Measurements from ENCODE around the gene FRMPD2.

Gene FRMPD2

DNA sequence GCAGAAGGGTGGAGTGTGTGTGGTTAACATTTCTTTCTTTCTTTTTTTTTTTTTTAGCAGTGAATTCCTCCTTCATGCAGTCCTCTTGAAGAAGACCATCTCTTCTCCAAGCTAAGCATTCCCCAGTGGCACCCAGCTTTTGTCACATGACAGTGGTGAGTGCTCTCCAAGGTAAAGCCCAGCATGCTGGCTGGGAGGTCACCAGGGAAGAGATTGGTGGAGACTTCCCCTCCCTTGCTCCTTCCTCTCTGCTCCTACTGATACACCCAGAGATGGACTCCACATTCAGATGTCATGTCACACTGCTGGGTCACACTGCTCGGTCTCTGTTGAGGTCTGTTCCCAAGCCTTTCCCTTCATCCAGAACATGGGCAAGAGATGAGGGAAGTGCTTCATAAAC, 55.3 kb downstream of the FRMPD2 start:
- Histone ChIP-seq H3K4me1 (no peaks in the 10 kb centered on the region), H3K27me3 (no peaks in the 10 kb centered on the region), H3K4me3 (ENCODE audit: low read depth, low read length) (no peak overlapping the region), H3K36me3 (no peaks in the 10 kb centered on the region), H3K9me3 (no peaks in the 10 kb centered on the region)
- TF ChIP-seq, protein P1, sequence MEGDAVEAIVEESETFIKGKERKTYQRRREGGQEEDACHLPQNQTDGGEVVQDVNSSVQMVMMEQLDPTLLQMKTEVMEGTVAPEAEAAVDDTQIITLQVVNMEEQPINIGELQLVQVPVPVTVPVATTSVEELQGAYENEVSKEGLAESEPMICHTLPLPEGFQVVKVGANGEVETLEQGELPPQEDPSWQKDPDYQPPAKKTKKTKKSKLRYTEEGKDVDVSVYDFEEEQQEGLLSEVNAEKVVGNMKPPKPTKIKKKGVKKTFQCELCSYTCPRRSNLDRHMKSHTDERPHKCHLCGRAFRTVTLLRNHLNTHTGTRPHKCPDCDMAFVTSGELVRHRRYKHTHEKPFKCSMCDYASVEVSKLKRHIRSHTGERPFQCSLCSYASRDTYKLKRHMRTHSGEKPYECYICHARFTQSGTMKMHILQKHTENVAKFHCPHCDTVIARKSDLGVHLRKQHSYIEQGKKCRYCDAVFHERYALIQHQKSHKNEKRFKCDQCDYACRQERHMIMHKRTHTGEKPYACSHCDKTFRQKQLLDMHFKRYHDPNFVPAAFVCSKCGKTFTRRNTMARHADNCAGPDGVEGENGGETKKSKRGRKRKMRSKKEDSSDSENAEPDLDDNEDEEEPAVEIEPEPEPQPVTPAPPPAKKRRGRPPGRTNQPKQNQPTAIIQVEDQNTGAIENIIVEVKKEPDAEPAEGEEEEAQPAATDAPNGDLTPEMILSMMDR (IDR thresholded peaks at IDR 0.05; ENCODE audit: low read depth, low read length): no peak
- DNase-seq: no peak

DNA sequence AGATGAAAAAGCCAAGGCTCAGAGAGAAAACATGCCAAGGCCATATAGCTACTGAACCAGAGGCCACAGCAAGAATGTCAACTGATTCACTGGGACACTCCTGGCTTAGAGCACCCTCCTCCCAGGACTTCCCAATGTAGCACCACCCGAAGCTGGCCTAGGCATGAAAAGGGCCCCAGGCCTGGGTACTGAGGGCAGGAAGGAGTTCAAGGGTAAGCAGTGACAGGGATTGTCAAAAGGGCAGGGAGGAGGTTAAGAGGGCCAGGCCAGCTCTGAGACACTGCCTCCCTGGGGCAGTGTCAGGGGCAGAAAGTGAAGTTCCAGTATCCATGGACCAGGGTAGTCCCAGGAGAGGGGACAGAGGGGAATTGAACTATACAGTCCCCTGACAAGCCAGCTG, 57.8 kb downstream of the FRMPD2 start:
- no peak for DNase-seq
- H3K4me3 ChIP-seq (ENCODE audit: low read depth, low read length): no peak overlapping the region
- TF ChIP-seq, protein P1 (IDR thresholded peaks at IDR 0.05; ENCODE audit: low read depth, low read length): no peak
- no peaks in the 10 kb centered on the region for H3K27me3 ChIP-seq
- H3K4me1 ChIP-seq: no peaks in the 10 kb centered on the region
- H3K9me3 ChIP-seq: no peaks in the 10 kb centered on the region
- H3K36me3 ChIP-seq: no peaks in the 10 kb centered on the region

DNA sequence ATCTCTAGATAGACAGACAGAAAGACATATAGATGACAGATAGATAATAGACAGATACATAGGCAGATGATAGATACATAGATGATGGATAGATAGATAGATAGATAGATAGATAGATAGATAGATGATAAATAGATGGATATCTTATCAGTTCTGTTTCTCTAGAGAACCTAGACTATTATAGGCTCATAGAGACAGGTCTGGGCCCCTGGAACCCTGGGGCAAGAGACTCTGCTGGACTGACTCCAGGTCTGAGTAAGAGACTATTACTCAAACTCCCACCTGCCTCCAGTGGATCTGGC, 58.3 kb downstream of the FRMPD2 start:
- no peaks in the 10 kb centered on the region for H3K9me3 ChIP-seq
- no peaks in the 10 kb centered on the region for H3K27me3 ChIP-seq
- no peaks in the 10 kb centered on the region for H3K4me1 ChIP-seq
- H3K36me3 ChIP-seq: no peaks in the 10 kb centered on the region
- TF ChIP-seq, protein P1 (IDR thresholded peaks at IDR 0.05; ENCODE audit: low read depth, low read length): no peak
- DNase-seq: no peak
- H3K4me3 ChIP-seq (ENCODE audit: low read depth, low read length): no peak overlapping the region

DNA sequence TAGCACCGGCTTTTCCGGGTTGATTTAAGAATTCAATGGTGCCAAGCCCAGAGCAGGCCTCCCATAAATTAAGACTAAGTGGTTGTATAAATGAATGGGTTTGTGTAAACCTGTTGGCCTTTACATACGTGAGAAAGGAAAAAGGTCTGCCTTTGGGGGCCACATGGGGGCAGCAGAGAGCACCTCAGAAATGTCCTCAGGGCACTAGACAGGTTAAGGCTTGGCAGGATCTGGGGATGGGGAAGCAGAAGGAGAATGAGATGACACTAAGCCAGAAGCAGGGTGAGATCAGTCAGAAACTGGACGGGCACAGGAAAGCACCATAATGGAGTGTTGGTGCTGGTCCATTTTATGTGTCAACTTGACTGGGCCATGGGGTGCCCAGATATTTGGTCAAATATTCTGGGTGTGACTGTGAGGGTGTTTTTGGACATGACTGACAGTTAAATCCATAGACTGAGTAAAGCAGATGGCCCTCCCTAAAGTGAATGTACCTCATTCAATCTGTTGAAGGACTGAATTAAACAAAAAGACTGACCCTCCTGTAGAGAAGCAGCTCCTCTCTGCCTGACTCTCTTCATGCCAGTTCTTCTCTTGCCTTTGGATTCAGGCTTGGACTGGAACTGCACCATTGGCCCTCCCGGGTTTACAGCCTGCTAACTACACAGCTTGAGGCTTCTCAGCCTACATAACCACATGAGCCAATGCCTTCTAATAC, 58.9 kb downstream of the FRMPD2 start:
- H3K4me3 ChIP-seq (ENCODE audit: low read depth, low read length): no peak overlapping the region
- H3K9me3 ChIP-seq: no peaks in the 10 kb centered on the region
- no peaks in the 10 kb centered on the region; the same call in 1 of the 2 replicates for H3K27me3 ChIP-seq
- no peaks in the 10 kb centered on the region for H3K36me3 ChIP-seq
- no peaks in the 10 kb centered on the region for H3K4me1 ChIP-seq
- TF ChIP-seq, protein P1 (IDR thresholded peaks at IDR 0.05; ENCODE audit: low read depth, low read length): peak; percentile 79
- peak; percentile 68 for DNase-seq

DNA sequence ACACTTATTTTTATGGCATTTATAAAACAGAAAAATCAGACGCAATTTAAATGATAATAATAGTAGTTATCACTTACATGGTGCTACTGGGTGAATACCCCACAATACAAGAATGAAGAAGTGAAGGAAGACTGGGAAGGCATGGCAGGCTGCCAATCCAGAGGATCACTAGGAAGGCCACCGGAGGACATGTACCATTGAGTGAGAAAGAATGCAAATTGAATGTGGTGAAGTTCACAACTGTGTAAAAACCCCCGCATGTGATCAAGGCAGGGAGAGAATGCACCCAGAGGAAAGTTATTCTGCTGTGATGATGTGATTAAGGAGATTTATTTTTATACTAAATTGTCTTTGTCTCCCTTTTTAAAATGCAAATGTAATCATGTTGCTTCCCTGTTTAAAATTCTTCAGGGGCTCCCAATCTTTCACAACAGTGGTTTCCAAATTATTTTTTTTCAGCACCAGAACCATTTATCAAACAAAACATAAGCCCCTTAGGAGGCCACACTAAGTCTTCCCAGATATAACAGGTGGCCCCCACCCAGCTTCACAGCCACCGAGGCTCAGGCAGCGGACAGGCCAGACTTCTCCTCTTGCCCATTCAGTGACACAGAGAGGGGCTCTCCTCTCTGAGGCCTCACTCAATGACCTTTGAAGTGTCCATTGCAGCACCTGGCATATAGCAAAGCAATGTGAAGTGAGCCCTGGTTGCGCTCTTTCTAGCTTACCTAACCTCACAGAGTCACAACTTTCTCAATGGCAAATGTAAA, 59.6 kb downstream of the FRMPD2 start:
- no peak for DNase-seq
- TF ChIP-seq, protein P1 (IDR thresholded peaks at IDR 0.05; ENCODE audit: low read depth, low read length): no peak
- H3K27me3 ChIP-seq: peaks cover 2% of the 10 kb centered on the region; the same call in 1 of the 2 replicates

DNA sequence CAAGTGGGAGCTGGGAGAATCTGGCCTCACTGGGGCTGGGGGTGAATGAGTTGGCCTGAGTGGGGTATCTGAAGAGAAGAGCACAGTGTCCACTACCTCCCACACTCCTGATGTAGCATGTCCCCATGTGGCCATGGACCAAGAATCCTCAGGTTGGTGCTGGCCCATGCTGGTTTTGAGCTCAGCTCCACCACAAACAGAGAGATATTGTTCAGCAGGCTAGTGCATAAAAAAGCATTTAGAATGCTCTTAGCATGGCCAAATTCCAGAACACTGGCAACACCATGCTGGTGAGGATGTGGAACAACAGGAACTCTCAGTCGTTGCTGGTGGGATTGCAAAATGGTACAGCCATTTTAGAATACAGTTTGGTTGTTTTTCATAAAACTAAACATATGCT, 61.4 kb downstream of the FRMPD2 start:
- no peaks in the 10 kb centered on the region for H3K4me1 ChIP-seq
- DNase-seq: no peak
- no peaks in the 10 kb centered on the region for H3K9me3 ChIP-seq
- no peaks in the 10 kb centered on the region for H3K36me3 ChIP-seq
- TF ChIP-seq, protein P1 (IDR thresholded peaks at IDR 0.05; ENCODE audit: low read depth, low read length): no peak
- H3K4me3 ChIP-seq (ENCODE audit: low read depth, low read length): no peak overlapping the region
- H3K27me3 ChIP-seq: peaks cover 2% of the 10 kb centered on the region; the same call in 1 of the 2 replicates

More for the DNA sequence above, 59.6 kb downstream of the FRMPD2 start:
- Histone ChIP-seq H3K4me1 (no peaks in the 10 kb centered on the region), H3K36me3 (no peaks in the 10 kb centered on the region), H3K9me3 (no peaks in the 10 kb centered on the region), H3K4me3 (ENCODE audit: low read depth, low read length) (no peak overlapping the region)
